GM19351 (cell line): Measurements from ENCODE around the gene HIPK2.

Experiments used
- ATAC-seq: cut with Tn5 transposase; IDR thresholded peaks from one replicate; pipeline ENCODE4 v1.9.1; 2021; ENCODE audit warnings: mild to moderate bottlenecking, moderate library complexity; ENCODE audit not compliant: unreplicated experiment

HIPK2 gene

DNA sequence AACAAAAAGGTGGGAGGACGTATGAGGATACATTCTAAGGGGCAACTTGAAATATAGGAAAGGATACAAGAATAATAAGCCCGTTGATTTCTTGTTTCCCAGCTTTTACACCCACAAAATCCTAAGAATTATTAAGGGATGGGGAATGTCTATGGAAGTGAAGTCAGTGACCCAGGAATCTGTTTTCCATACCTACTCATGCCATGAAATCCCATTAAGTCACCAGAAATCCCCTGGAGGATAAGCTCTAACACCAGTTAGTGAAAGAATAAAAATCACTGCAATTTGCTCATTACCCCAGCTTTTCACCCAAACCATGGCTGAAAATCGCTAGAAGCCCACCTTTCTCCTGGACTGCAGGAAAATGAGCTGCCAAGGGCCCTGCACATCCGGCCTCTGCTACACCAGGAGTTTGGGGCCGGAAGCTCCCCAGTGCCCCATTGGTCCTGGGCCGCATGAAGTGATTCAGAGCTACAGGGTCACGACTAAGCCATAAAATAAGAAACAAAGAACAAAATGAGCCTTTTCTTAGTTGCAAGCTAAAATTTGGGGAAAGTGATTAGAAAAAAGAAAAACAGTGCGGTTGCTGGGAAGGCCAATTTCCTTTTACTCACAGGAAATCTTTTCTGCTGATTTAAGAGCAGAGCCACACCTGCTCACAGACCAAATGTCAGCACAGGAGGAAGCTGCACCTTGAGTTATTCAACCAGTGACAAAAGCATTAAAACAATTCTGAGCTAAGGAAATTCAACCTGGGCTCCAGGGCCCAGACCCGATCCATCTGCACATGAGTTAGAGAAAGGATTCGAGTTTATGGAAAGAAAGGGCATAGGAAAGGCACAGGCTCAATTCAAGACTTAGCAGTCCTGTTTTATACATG is 40.3 kb downstream of the HIPK2 start:
- ATAC-seq: no peak

DNA sequence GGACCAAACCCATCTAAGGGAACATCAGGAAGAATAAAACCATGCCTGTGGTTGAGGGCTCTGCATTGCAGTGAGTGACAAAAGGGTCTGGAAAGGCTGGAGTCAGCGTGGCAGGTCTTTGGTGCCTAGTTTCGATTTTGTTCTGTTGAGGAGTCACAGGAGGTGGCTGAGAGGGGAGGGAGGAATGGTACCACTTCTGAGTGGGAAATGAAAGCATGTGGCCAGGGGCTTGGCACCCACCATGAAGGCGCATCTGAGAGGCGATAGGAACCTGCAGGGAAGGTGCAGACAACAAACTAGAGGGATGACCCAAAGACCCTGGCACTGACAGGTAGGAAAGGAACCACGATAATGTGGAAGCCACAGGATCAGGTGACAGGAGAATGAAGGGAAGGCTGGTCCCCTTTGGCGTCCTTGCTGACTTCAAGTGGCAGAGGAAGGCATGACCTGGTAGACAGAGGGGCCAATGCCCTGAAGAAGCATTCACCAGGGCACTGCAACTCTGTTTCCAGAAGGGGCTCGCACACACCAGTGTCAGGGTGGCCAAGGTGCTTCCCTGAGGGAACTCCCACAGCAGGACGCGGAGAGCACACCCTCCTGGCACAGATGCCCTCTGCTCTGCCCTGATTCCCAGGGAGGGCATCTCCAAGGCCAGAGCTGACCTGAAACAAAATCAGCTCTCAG is 41.7 kb downstream of the HIPK2 start:
- no peak for ATAC-seq

DNA sequence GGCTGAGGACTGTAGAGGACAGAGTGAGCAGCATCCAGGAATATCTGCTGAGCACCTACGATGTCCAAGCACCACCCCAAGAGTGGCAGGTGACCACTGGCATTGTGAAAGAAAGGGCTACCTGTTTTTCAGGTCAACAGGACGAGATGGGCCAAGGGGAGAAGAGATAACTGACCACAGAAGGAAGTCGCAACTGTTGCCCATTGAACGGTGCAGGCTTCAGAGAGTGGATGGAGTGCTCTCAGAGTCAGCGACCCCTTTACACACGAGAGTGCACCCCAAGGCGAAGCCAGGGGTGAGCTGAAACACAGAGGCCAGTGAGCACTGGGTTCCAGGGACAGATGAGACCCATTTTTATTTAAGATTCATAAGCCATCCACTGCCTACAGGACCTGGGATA is 42.3 kb downstream of the HIPK2 start:
- ATAC-seq: no peak

DNA sequence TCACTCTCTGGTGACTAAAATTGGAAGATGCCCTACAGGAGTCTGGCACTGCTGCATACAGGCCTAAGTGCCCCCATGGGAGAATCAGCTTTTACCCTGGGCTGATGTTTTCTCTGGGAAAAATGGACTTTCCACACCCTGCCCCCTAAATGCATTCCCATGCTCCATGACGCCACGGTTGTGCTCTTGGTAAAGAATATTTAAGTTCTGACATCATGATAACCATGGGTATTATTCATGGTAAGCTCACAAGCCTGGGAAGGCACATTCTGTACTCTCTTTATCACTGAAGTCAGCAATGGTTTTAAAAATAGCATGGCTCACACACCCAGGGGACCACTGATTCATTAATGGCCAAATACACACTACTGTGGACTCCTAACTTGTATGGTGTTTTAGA is 43.4 kb downstream of the HIPK2 start:
- no peak for ATAC-seq

DNA sequence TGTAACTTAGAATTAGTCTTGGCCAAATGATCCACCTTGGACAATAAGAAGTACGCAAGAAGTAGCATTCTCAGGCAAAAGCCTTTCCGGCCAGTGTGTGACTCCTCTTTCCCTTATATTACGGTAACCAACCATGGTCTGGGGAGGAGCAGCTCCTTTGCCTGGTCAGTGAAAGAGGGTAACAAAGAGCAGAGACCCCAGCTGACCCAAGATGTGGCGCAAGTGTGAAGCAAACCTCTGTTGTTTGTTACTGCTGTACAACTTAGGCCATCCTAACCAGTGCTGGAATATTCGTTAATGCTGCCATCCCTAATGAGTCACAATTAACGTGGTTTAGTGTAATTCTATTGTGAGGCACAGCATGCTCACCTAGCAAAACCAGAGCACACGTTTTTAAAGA is 44.0 kb downstream of the HIPK2 start:
- no peak for ATAC-seq

DNA sequence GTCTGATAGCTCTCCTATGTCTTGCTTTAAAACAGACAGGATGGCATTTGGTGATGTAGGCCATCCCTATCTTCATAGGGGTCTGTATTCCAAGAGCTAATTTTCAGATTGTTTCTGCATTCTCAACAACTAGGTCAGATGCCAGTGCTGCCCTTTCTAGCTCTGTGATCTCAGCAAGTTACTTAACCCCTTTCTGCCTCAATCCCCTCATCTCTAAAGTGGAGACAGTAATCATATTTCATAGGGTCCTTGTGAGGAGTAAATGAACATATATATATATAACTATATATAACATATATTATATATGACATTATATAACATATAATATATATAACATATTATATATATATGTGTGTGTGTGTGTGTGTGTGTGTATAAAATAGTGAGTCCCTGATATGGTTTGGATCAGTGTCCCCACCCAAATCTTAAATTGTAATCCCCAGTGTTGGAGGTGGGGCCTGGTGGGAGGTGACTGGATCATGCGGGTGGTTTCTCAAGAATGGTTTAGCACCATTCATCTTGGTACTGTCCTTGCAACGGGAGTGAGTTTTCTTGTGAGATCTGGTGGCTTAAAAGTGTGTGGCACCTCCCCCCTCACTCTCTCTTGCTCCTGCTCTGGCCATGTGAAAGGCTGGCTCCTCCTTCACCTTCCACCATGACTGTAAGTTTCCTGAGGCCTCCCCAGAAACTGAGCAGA is 45.2 kb downstream of the HIPK2 start:
- ATAC-seq: no peak

DNA sequence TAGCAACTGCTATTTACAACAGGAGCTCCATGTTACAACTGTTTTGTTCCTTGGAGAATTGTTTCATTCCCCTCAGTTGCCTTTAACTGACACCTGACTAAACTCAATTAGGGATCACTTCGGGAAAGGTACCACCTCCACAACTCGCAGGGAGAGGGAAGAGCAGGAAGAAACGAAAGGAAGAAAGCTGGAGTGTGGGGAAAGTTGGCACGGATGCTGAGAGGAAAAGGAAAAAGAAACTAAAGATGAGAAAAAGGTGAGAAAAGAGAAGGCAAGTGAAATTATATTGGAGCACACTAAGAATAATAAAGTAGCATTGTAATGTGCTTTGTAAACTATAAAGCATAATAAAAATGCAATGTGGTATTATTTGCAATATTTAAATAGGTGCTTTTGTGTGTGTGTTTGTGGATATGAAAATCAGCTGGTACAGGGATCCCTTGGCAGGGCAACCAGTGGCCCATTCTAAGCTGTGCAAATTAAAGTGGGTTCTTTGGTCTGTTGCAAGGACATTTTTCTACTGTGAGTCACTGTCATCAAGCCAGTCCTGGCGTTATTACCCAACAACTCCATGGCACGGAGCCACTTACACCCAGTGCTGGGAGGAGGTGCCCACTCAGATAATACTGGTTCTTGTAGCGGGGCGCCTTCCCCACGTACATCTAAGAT is 45.9 kb downstream of the HIPK2 start:
- no peak for ATAC-seq

DNA sequence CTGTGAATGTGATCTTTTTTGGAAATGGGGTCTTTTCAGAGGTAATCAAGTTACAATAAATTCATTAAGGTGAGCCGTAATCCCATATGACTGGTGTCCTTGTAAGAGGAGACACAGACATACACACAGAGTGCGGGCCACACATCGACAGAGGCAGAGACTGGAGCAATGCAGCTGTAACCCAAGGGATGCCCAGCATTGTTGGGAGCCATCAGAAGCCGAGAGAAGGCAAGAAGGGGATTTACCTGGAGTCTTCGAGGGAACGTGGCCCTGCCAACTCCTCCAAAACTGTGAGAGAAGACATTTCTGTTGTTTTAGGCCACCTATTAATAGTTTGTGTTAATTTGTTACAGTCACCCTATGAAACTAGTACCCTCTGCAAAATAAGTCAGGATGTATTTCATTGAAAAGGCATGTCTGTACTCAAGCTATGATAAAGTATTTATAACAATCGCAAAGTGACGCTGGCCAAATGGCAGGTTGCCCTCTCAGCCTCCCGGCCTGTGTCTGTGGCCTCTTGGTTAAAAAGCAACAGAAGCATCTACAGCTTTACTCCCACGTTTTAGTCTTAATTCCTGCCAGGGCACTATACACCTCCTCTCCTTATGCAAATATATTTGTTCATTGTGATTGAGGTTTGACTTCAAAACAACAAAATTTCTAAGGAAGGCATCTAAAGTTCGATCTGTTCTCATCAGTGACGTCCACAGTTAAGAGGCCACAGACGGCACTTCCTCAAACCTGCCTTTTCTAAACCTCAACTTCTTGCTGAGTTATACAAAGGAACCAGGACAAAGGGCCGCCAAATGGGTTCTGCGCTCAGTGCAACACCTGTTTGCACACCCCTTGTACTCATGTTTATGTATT is 46.8 kb downstream of the HIPK2 start:
- peak; percentile 78 for ATAC-seq

DNA sequence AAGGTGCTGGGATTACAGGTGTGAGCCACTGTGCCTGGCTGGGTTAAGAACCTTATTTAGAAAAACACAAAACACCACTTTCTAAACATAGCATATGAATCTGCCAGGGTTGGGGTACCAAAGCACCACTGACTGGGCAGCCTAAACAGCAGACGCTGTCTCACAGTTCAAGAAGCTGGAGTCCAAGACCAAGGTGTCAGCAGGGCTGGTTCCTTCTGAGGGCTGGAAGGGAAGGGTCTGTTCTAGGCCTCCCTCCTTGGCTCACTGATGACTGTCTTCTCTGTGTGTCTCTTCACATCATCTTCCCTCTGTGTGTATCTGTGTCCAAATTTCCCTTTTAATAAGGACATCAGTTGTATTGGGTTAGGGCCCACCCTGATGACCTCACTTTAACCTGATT is 49.6 kb downstream of the HIPK2 start:
- no peak for ATAC-seq

DNA sequence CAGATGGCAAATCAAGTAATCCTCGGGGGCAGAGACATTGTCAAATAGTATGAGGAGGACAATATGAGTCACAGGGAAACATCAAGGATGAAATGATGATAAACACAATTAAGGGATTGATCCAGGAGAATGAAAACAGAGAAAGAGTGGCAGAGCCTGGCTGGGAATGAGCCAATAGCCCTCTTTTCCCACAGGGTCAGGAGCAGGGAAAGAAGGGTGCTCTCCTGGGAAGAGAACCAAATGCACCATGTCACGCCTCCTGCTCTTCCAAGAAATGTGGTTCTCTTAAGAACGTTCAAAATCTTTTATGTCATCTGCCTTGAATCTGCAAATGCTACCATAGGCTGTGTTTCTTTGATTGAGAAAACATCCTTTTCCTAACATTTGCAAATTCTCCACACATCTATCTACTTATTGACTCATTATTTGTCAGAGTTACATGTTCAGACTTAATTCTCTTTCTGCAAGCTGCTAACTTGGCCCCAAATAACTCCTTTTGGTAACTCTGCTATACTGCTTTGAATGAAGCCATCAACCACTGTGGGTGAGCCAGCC is 50.6 kb downstream of the HIPK2 start:
- no peak for ATAC-seq

DNA sequence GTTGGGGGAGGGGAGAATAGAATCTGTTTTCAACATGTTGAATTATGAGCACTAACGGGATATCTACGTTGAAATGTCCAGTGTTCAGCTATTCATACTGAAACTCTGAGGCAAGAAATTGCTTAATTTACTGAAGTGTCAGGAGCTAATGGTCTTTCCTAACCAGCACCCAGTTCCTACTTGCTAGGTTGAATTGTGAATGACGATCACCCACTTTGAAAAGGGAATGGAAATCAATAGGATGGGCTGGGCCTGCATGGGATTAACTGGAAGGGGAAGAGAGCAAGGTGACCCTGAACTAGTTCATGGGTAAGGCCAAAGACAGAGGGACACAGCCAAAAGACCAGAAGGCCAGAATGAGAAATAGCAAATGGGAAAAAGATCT is 51.3 kb downstream of the HIPK2 start:
- ATAC-seq: no peak

DNA sequence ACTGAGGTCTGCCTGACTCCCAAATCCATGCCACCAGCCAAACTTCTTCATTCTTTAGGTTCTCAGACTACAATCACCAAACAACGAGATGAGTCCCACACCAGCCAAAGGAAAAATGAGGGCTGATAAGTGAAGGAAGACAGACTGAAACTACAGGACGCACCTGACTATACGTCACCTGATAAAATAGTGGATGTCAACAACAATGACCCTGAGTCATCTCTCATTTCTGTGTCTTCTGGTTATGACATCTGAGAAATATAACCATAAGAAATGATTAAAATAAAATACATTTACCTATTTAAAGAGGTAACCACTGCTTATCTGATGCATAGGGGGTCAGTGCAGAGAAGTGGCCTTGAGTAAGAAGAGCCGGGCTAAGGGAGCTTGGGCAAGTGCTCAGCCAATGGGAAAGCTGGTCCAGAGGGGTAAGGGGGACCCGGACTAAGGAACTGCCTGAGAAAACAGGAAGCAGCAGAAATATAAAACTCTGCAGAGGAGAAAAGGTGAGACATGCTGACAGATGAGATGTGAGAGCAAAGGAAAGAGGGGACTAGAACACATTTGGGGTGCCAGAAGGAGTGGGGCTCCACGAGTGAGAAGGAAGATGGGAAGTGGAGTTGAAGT is 51.8 kb downstream of the HIPK2 start:
- no peak for ATAC-seq

DNA sequence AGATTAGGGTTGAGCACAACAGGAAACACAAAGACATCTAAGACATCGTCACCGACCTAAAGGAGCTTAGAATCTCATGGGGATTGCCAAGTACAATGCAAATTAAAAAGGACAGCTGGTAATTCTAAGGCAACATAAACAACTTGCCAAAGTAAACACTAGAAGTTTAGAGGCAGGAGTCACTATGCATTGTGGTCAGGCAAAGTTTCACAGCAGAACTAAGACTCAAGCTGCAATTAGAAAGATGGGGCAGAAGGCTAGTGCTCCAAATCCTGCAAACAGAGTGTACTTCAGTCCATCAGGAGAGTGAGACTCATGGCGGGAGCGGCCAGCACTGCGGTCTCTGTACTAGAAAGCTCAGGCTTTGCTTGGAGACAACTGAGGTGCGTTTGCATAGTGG is 52.7 kb downstream of the HIPK2 start:
- ATAC-seq: peak; percentile 74

DNA sequence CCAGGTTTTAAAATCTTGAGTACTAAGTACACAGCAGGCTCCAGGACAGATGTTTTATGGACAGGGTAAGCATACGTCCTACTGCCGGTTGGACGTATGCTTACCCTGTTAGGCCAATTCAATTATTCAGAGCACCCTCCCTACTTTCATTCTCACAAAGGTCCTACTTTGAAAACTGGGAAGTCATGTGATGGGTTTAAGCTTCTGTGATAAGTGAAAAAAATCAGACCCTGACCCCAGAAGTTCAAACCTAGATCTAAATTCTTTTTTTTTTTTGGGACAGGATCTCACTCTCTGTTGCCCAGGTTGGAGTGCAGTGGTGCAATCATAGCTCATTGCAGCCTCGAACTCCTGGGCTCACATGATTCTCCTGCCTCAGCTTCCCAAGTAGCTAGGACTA is 55.2 kb downstream of the HIPK2 start:
- ATAC-seq: no peak

DNA sequence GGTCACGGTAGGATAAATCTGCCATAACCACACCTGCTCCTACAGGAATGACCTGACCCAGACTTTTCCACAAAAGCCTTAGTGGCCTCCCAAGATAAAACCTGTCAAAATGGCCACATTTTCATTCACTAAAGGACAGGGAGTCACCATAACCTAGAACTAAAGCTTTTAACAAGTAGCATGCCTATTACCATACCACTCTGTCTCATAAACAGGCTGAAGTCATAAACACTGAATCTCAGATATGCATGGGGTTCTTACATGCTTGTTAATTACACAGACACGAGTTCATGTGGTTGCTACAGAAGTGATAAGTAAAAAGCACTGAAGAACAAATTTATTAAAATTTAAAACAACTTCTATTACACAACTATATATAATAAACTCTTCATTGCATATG is 56.0 kb downstream of the HIPK2 start:
- ATAC-seq: no peak

DNA sequence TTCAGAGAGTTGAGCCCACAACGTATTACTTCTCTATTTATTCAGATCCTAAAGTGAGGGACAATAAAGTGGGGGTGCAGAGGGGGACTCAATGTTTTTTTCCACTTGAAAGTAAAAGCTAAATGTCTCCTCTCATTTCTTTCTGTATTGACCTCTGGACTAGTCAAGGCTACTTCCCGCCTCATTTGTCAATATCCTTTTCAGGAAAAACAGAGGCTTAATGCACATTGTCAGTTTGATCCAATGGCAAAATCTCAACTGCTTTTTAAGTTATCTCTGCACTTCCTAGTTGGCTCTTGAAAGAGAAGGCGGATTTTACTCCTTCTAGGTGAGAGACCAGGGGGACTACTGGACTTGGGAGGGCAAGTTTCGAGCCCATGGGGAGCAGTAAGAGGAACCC is 56.4 kb downstream of the HIPK2 start:
- ATAC-seq: no peak

DNA sequence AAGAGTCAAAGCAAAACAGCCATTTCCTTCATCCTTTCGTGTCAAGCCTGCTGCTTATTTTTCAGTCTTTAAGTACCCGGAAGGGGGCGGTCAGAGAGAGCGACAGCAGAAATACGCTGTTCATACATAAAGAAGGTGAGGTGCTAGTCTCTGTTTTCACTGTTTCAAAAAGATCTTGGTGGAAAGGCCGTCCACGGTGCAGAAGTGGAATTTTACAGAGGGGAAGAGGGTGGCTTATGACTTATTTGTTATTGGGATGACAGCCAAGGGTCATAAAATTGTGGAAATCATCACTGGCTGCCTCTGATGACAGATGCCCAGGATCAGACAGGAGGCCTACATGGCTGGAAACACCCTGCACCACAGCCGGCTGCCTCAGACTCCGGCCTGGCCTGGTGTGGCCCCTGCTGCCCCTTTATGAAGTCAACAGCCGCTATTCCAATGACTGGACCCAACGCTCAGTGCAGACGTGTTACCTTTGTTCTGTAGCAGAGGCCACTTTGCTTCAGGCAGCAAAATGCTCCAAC is 57.0 kb downstream of the HIPK2 start:
- peak; percentile 52 for ATAC-seq

DNA sequence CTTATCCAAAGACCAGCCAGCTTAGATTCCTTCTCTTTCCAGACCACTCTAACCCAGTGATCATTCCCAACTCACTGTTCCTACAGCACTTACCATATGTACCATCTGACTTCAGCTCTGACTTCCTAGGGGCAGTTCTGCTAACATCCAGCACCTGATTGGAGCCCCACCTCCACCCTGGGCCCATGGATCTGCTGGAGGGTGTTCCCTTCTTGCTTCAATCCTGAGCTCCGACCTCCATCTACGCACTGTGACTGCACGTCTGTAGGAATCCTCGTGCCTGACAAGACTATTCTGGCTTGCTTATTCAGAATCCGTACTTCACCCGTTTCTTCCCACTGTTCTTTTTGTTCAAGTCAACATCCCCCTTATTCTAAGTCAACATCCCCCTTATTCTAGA is 57.6 kb downstream of the HIPK2 start:
- ATAC-seq: no peak

DNA sequence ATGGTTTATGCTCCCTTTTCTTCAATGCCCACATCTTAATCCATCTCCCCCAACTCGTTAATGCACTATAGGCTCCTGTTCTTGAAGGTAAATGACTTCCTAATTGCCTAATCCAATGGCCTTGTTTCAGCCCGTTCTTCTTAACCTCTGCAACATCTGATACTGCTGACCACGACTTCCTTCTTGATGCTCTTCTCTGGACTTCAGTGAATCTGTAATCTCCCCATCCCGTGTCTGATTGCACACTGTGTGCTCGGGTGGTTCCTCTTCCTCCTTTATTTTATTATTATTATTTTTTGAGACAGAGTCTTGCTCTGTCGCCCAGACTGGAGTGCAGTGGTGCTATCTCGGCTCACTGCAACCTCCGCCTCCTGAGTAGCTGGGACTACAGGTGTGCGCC is 58.9 kb downstream of the HIPK2 start:
- no peak for ATAC-seq
